Measurements from ENCODE around the gene MAGI2. TPM values are rescaled to one million over a fixed set of nuclear protein-coding genes. Genes with fewer than 3 reads are reported as not detected.
A peak's percentile ranks its signal among the peaks of the same experiment; 100 is the strongest.

MAGI2 gene
- total RNA-seq, 1 experiment from 2014 or later, result 0.34 TPM

- TF ChIP-seq EZH2 (IDR thresholded peaks at IDR 0.05; ENCODE audit: borderline replicate concordance, low read depth, low read length, poor library complexity, severe bottlenecking) (no peak), CTCF (conservative IDR thresholded peaks at IDR 0.05; ENCODE audit: low read depth, low read length) (peak; percentile 79)
- POLR2A ChIA-PET (ENCODE audit: low non-redundant PET), result no interaction called here
- intact Hi-C loops (cut with micrococcal nuclease; ENCODE audit: unreplicated experiment), result loop anchor here (2.0 kb wide), 1 partner anchor 751 kb away; no protein-coding TSS in a partner anchor
- no peaks in the 10 kb centered on the region for H3K9me3 ChIP-seq (ENCODE audit: low read depth, low read length, poor library complexity, severe bottlenecking)
- H3K4me3 ChIP-seq (ENCODE audit: low read depth, low read length, poor library complexity, severe bottlenecking), result no peak overlapping the region
- no peaks in the 10 kb centered on the region for H3K4me1 ChIP-seq (ENCODE audit: insufficient read depth, low read length, poor library complexity, severe bottlenecking)
- no peaks in the 10 kb centered on the region for H3K36me3 ChIP-seq (ENCODE audit: insufficient read depth, low read length, poor library complexity, severe bottlenecking)
- CTCF ChIA-PET, result interaction anchor here (0.6 to 1.1 kb wide), 5 partner anchors 10 to 1158 kb away, joined by 3 to 6 read pairs (median 4); no protein-coding TSS in a partner anchor
- H3K27me3 ChIP-seq (replicated peaks; ENCODE audit: insufficient read depth, low read depth, low read length, poor library complexity), result no peaks in the 10 kb centered on the region
- no peak overlapping the region for H3K27ac ChIP-seq (ENCODE audit: low read depth, low read length, poor library complexity, severe bottlenecking)
- no TSS peak for BruUV-seq (replicated peaks)
- DNase-seq (ENCODE audit: low spot score), result peak; percentile 55
These were observed 155.2 kb downstream of the MAGI2 start for GRCh38 chr7:79298145-79298760.

GRCh38 chr7:79296553-79297320 lies 156.7 kb downstream of the MAGI2 start:
- intact Hi-C loops (cut with micrococcal nuclease; ENCODE audit: unreplicated experiment), result no loop called here

GRCh38 chr7:79293655-79294142 lies 159.8 kb downstream of the MAGI2 start:
- POLR2A ChIA-PET (ENCODE audit: low non-redundant PET), result no interaction called here
- Histone ChIP-seq H3K4me1 (ENCODE audit: insufficient read depth, low read length, poor library complexity, severe bottlenecking) (no peaks in the 10 kb centered on the region), H3K27me3 (replicated peaks; ENCODE audit: insufficient read depth, low read depth, low read length, poor library complexity) (no peaks in the 10 kb centered on the region), H3K4me3 (ENCODE audit: low read depth, low read length, poor library complexity, severe bottlenecking) (no peak overlapping the region), H3K27ac (ENCODE audit: low read depth, low read length, poor library complexity, severe bottlenecking) (no peak overlapping the region), H3K9me3 (ENCODE audit: low read depth, low read length, poor library complexity, severe bottlenecking) (no peaks in the 10 kb centered on the region), H3K36me3 (ENCODE audit: insufficient read depth, low read length, poor library complexity, severe bottlenecking) (no peaks in the 10 kb centered on the region)
- CTCF ChIA-PET, result no interaction called here
- no peak for TF ChIP-seq CTCF (conservative IDR thresholded peaks at IDR 0.05; ENCODE audit: low read depth, low read length)
- TF ChIP-seq EZH2 (IDR thresholded peaks at IDR 0.05; ENCODE audit: borderline replicate concordance, low read depth, low read length, poor library complexity, severe bottlenecking), result no peak
- DNase-seq (ENCODE audit: low spot score), result no peak
- no TSS peak for BruUV-seq (replicated peaks)
- intact Hi-C loops (cut with micrococcal nuclease; ENCODE audit: unreplicated experiment), result no loop called here

More at GRCh38 chr7:79296553-79297320, 156.7 kb downstream of the MAGI2 start:
- CTCF ChIA-PET, result interaction anchor here (0.6 kb wide), 1 partner anchor 26 kb away, joined by 5 read pairs; no protein-coding TSS in a partner anchor
- TF ChIP-seq CTCF (conservative IDR thresholded peaks at IDR 0.05; ENCODE audit: low read depth, low read length) (no peak), EZH2 (IDR thresholded peaks at IDR 0.05; ENCODE audit: borderline replicate concordance, low read depth, low read length, poor library complexity, severe bottlenecking) (no peak)
- H3K4me3 ChIP-seq (ENCODE audit: low read depth, low read length, poor library complexity, severe bottlenecking), result no peak overlapping the region
- POLR2A ChIA-PET (ENCODE audit: low non-redundant PET), result no interaction called here
- no peak for DNase-seq (ENCODE audit: low spot score)
- H3K27me3 ChIP-seq (replicated peaks; ENCODE audit: insufficient read depth, low read depth, low read length, poor library complexity), result no peaks in the 10 kb centered on the region
- no TSS peak for BruUV-seq (replicated peaks)
- H3K4me1 ChIP-seq (ENCODE audit: insufficient read depth, low read length, poor library complexity, severe bottlenecking), result no peaks in the 10 kb centered on the region
- no peaks in the 10 kb centered on the region for H3K9me3 ChIP-seq (ENCODE audit: low read depth, low read length, poor library complexity, severe bottlenecking)
- H3K27ac ChIP-seq (ENCODE audit: low read depth, low read length, poor library complexity, severe bottlenecking), result no peak overlapping the region
- no peaks in the 10 kb centered on the region for H3K36me3 ChIP-seq (ENCODE audit: insufficient read depth, low read length, poor library complexity, severe bottlenecking)

Data from A673 (cell line).